Measurements from ENCODE around the gene PER1. TPM values are rescaled to one million over a fixed set of nuclear protein-coding genes. Genes with fewer than 3 reads are reported as not detected.

PER1 gene
- total and polyA plus RNA-seq, 2 of the 13 experiments (the other 11 are each of a cell fraction or from before 2014, with no cell fraction given): 2.6 to 3.6 TPM

- TF ChIP-seq PBX3 (CRISPR knock-in tag; IDR thresholded peaks at IDR 0.05; ENCODE audit: borderline replicate concordance) (no peak), U2AF1 (optimal IDR thresholded peaks at IDR 0.05; ENCODE audit: low read depth, low read length) (no peak), RARG (CRISPR knock-in tag; IDR thresholded peaks at IDR 0.05; ENCODE audit: low read depth) (0 out of 2 replicates have a peak, but pooled peaks have one; percentile 20), ZBTB43 (CRISPR knock-in tag; conservative IDR thresholded peaks at IDR 0.05) (no peak; the same call in 1 of the 2 replicates), ZNF776 (CRISPR knock-in tag; IDR thresholded peaks at IDR 0.05) (peak; percentile 79), YEATS4 (CRISPR knock-in tag; IDR thresholded peaks at IDR 0.05; ENCODE audit: borderline replicate concordance) (0 out of 2 replicates have a peak, but pooled peaks have one; percentile 45), NR2F1 (CRISPR knock-in tag; IDR thresholded peaks at IDR 0.05) (no peak), HBP1 (CRISPR knock-in tag; IDR thresholded peaks at IDR 0.05; ENCODE audit: low read depth) (peak; percentile 70; the same call in 1 of the 2 replicates), TP53 (CRISPR knock-in tag; conservative IDR thresholded peaks at IDR 0.05) (no peak), ZNF407 (CRISPR knock-in tag; IDR thresholded peaks at IDR 0.05; ENCODE audit: not compliant biosample characterization) (no peak), ZBTB1 (CRISPR knock-in tag; IDR thresholded peaks at IDR 0.05; ENCODE audit: borderline replicate concordance) (no peak), LRRFIP1 (CRISPR knock-in tag; conservative IDR thresholded peaks at IDR 0.05) (no peak), GZF1 (CRISPR knock-in tag; IDR thresholded peaks at IDR 0.05) (peak; percentile 96)
Measured at GRCh38 chr17:8186787-8187516, 34.7 kb upstream of the PER1 start (continued).

Measured in HepG2 (cell line).